Naive thymus-derived CD4-positive, alpha-beta T cell (primary cell): Measurements from ENCODE around the gene CA4. TPM values are rescaled to one million over a fixed set of nuclear protein-coding genes. Genes with fewer than 3 reads are reported as not detected.
A peak's percentile ranks its signal among the peaks of the same experiment; 100 is the strongest.
"Not testable (repeated sequence)": the region's sequence is repeated elsewhere in the genome, so short reads cannot be mapped to it uniquely, and the experiment has no call there.

Experiments used
- ATAC-seq: fragments of 150-1000 bp; cut with Tn5 transposase; 2 replicates; pipeline ENCODE4 v1.10.0; 2021; ENCODE audit warnings: mild to moderate bottlenecking, moderate library complexity
- CTCF ChIA-PET: fragments of 350-600 bp; sonication (Branson Sonifier 250); formaldehyde crosslinking; loops from one replicate; lab custom pipeline; 2021; ENCODE audit warnings: antibody characterized with exemption; lab: Charles Lee
- POLR2A ChIA-PET: fragments of 350-600 bp; sonication (Branson Sonifier 250); formaldehyde crosslinking; loops from one replicate; lab custom pipeline; 2021; ENCODE audit warnings: antibody characterized with exemption, inconsistent platforms; lab: Charles Lee
- DNase-seq, 9 donors: peaks; one replicate each; pipeline versions ENCODE4 v3.0.0 to v3.0.0-alpha.2; 2020 to 2022; ENCODE audit warnings: mixed read lengths in 1 of 9
- H3K27ac ChIP-seq: one replicate; pipeline ENCODE4 v1.7.0; 2013; ENCODE audit warnings: mild to moderate bottlenecking, low read depth, low read length, moderate library complexity
- H3K27me3 ChIP-seq, 2 donors: one replicate each; pipeline ENCODE4 v1.7.0; 2013; ENCODE audit warnings: low read length in 2 of 2, mild to moderate bottlenecking in 2 of 2, moderate library complexity in 2 of 2; ENCODE audit not compliant: control insufficient read depth in 2 of 2, insufficient read depth in 2 of 2
- H3K36me3 ChIP-seq, 3 experiments: 1 replicate in 2 of 3; 2 replicates in 1 of 3; pipeline ENCODE4 v1.7.0; 2013; ENCODE audit warnings: low read length in 3 of 3, mild to moderate bottlenecking in 3 of 3, moderate library complexity in 1 of 3; ENCODE audit not compliant: insufficient read depth in 3 of 3, control insufficient read depth in 2 of 3
- H3K4me1 ChIP-seq, 2 donors: one replicate each; pipeline ENCODE4 v1.7.0; 2013; ENCODE audit warnings: low read length in 2 of 2, mild to moderate bottlenecking in 2 of 2, moderate library complexity in 1 of 2; ENCODE audit not compliant: control insufficient read depth in 2 of 2, insufficient read depth in 2 of 2
- H3K4me3 ChIP-seq: 2 replicates; pipeline ENCODE4 v1.7.0; 2013; ENCODE audit warnings: mild to moderate bottlenecking, low read length
- H3K9me3 ChIP-seq, 3 experiments: 1 replicate in 2 of 3; 2 replicates in 1 of 3; pipeline ENCODE4 v1.7.0; 2013; ENCODE audit warnings: low read length in 3 of 3; ENCODE audit not compliant: control insufficient read depth in 2 of 3
- H3K27ac Mint-ChIP-seq, 9 donors: one replicate each; pipeline ENCODE4 v1.8.0; 2020 to 2022; ENCODE audit warnings: mixed read lengths in 9 of 9, mild to moderate bottlenecking in 8 of 9, moderate library complexity in 5 of 9, inconsistent platforms in 2 of 9
- H3K27me3 Mint-ChIP-seq, 5 donors: one replicate each; pipeline ENCODE4 v1.8.0; 2021 to 2022; ENCODE audit warnings: mixed read lengths in 5 of 5, mild to moderate bottlenecking in 1 of 5
- H3K36me3 Mint-ChIP-seq, 5 donors: one replicate each; pipeline ENCODE4 v1.8.0; 2020 to 2022; ENCODE audit warnings: mixed read lengths in 5 of 5, mild to moderate bottlenecking in 3 of 5, inconsistent platforms in 1 of 5
- H3K4me1 Mint-ChIP-seq, 7 donors: one replicate each; pipeline ENCODE4 v1.8.0; 2020 to 2022; ENCODE audit warnings: mixed read lengths in 7 of 7, mild to moderate bottlenecking in 3 of 7, inconsistent platforms in 1 of 7
- H3K4me3 Mint-ChIP-seq, 10 donors: one replicate each; pipeline ENCODE4 v1.8.0; 2020 to 2022; ENCODE audit warnings: mild to moderate bottlenecking in 10 of 10, mixed read lengths in 10 of 10, moderate library complexity in 6 of 10, inconsistent platforms in 2 of 10
- H3K9me3 Mint-ChIP-seq, 11 donors: one replicate each; pipeline ENCODE4 v1.8.0; 2020 to 2022; ENCODE audit warnings: mixed read lengths in 11 of 11, mild to moderate bottlenecking in 4 of 11, inconsistent platforms in 1 of 11, moderate library complexity in 1 of 11
- intact Hi-C, 2 donors: fragments of 100-400 bp; cut with micrococcal nuclease; formaldehyde crosslinking; loops; one replicate each; pipeline ENCODE4 v1.15.1; 2023
- polyA plus RNA-seq, 2 donors: library from polyadenylated mRNA; unstranded; fragments of 300-500 nt; fragmentation: Illumina TruSeq; gene quantifications; one replicate each; pipeline ENCODE4 v1.2.3, GENCODE V29; 2021
- total RNA-seq, 6 experiments: library from RNA in 5 of 6; stranded (reverse) in 5 of 6; gene quantifications; 1 replicate in 5 of 6; 2 replicates in 1 of 6; pipeline ENCODE4 v1.2.3 and lab custom pipeline; 2021 to 2026

Gene CA4
- total and polyA plus RNA-seq, 7 experiments from 2014 or later: not detected

DNA sequence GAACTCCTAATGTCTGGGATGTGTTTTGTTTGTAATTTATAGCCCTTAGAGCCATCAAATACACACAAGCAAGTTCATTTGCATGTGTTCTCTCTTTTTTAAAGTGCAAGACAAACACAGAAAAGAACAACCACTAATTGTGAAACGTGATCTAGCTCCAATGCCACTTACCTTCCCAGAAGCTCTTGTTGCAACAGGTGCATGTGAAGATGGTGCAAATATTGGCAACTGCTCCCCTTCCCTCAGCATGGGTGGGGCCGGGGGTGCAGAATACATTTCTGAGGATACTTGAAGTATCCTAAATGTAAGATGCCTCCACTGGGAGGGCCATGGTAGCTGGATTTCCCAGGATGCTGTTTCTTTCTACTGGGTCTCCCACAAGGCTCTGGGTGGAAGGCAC is 28.4 kb downstream of the CA4 start:
- H3K27me3 Mint-ChIP-seq, intact Hi-C loops, H3K4me1 Mint-ChIP-seq, H3K9me3 ChIP-seq, POLR2A ChIA-PET, H3K4me1 ChIP-seq, H3K27me3 ChIP-seq, H3K4me3 ChIP-seq, DNase-seq, ATAC-seq, H3K9me3 Mint-ChIP-seq, H3K27ac ChIP-seq, H3K4me3 Mint-ChIP-seq, CTCF ChIA-PET: not testable (repeated sequence)
- peaks cover 4 to 39% (median 13%) of the 10 kb centered on the region in 5 donors for H3K36me3 Mint-ChIP-seq
- peaks cover 0 to 28% (median 0%) of the 10 kb centered on the region in 3 experiments for H3K36me3 ChIP-seq
- peak overlapping the region in 1 of 9 donors; percentile 38 for H3K27ac Mint-ChIP-seq

- ATAC-seq, intact Hi-C loops: not testable (repeated sequence)
Observed at GRCh38 chr17:60180380-60180779, 30.6 kb downstream of the CA4 start.

GRCh38 chr17:60186372-60186771 is 36.6 kb downstream of the CA4 start:
- H3K4me1 Mint-ChIP-seq, H3K27me3 Mint-ChIP-seq, intact Hi-C loops, H3K27ac ChIP-seq, H3K4me3 ChIP-seq, H3K4me1 ChIP-seq, H3K9me3 Mint-ChIP-seq, DNase-seq, H3K4me3 Mint-ChIP-seq, CTCF ChIA-PET, POLR2A ChIA-PET, H3K27me3 ChIP-seq, ATAC-seq, H3K9me3 ChIP-seq: not testable (repeated sequence)
- H3K36me3 Mint-ChIP-seq: peaks cover 12 to 52% (median 21%) of the 10 kb centered on the region in 5 donors
- H3K27ac Mint-ChIP-seq: peak overlapping the region in 6 of 9 donors; percentile 28 to 67 (median 46)
- peaks cover 3 to 47% (median 4%) of the 10 kb centered on the region in 3 experiments for H3K36me3 ChIP-seq

More at GRCh38 chr17:60180380-60180779, 30.6 kb downstream of the CA4 start:
- H3K27ac ChIP-seq, H3K4me1 ChIP-seq, POLR2A ChIA-PET, CTCF ChIA-PET, H3K9me3 Mint-ChIP-seq, DNase-seq, H3K4me3 ChIP-seq, H3K27me3 Mint-ChIP-seq, H3K4me3 Mint-ChIP-seq, H3K4me1 Mint-ChIP-seq, H3K9me3 ChIP-seq, H3K27me3 ChIP-seq: not testable (repeated sequence)
- peaks cover 0 to 40% (median 0%) of the 10 kb centered on the region in 3 experiments for H3K36me3 ChIP-seq
- H3K36me3 Mint-ChIP-seq: peaks cover 4 to 44% (median 13%) of the 10 kb centered on the region in 5 donors
- H3K27ac Mint-ChIP-seq: peak overlapping the region in 1 of 9 donors; percentile 31

DNA sequence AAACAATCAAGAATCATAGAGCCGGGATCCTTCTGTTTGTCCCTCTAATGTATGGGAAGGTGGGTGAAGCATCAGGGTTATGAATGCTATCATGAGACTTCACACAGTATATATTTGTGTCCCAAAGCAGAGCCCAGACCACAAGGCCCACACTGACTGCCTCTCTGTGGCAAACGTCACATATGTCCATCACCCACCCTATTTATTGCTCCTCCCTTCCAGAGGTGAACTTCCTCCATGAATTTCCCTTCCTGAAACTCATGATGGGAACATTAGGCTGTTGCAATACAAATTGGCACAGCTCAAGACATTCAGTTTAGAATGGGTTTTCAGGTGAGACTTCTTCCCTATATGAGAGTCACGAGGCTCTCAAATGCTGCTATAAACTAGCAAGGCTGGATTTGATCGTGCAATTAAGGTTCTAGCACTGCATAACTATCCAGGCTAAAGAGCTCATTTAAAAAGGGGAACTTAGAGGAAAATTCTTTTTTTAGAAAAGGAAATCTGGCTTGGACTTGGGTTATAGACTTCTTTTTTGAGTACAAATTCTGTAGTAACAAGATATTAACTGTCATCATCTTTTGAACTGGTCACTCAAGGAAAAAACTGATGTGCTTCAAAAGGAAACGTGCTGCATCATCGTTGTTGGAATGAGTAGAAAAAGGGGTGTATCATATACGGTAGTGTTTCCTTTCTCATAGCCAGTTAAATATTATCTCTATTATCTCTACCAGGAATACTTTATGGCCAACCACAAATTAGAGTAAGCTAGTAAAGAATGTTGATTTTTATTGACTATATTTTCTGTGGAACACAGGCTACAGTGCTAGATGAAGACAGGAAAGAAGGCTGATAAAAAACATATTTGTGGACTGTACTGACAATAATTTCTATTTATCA is 37.3 kb downstream of the CA4 start:
- H3K4me1 ChIP-seq, DNase-seq, H3K4me3 ChIP-seq, H3K27ac ChIP-seq, H3K4me3 Mint-ChIP-seq, H3K27me3 ChIP-seq, CTCF ChIA-PET, intact Hi-C loops, H3K9me3 Mint-ChIP-seq, H3K4me1 Mint-ChIP-seq, H3K9me3 ChIP-seq, ATAC-seq, H3K27me3 Mint-ChIP-seq: not testable (repeated sequence)
- peaks cover 3 to 50% (median 4%) of the 10 kb centered on the region in 3 experiments for H3K36me3 ChIP-seq
- Mint-ChIP-seq H3K36me3 (peaks cover 9 to 48% (median 16%) of the 10 kb centered on the region in 5 donors), H3K27ac (peak overlapping the region in 4 of 9 donors; percentile 29 to 62 (median 46))
- POLR2A ChIA-PET: interaction anchor here (0.6 kb wide), 1 partner anchor 41 kb away, joined by 4 read pairs; no protein-coding TSS in a partner anchor

DNA sequence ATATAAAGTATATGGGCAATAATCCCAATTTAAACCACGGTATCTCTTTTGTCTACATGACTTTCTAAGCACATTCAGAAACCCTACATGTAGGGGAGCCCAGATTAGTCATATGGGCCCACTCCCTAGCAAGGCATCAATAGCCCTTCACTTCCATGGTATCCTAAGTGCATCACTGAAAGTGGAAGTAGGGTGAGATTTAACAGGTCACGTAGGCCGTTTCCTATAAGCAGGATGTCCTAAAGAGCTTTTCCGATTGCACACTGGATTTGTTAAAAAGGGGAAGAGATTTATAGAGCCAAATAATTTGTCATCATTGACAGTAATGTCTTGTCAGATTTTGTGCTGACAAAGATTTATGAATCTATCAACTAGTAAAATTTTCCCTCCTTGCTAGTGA is 39.0 kb downstream of the CA4 start:
- Histone ChIP-seq H3K36me3 (peaks cover 3 to 43% (median 4%) of the 10 kb centered on the region in 3 experiments), H3K27me3 (no peaks in the 10 kb centered on the region), H3K27ac (no peak overlapping the region), H3K4me1 (no peaks in the 10 kb centered on the region), H3K9me3 (no peaks in the 10 kb centered on the region), H3K4me3 (no peak overlapping the region)
- Mint-ChIP-seq H3K27ac (peak overlapping the region in 1 of 9 donors; percentile 19), H3K4me1 (peaks cover 0 to 6% (median 0%) of the 10 kb centered on the region in 7 donors), H3K27me3 (no peaks in the 10 kb centered on the region), H3K36me3 (peaks cover 4 to 51% (median 21%) of the 10 kb centered on the region in 5 donors), H3K9me3 (no peaks in the 10 kb centered on the region), H3K4me3 (no peak overlapping the region)
- no peak for DNase-seq
- CTCF ChIA-PET: no interaction called here
- POLR2A ChIA-PET: no interaction called here
- ATAC-seq: no peak
- intact Hi-C loops: no loop called here

DNA sequence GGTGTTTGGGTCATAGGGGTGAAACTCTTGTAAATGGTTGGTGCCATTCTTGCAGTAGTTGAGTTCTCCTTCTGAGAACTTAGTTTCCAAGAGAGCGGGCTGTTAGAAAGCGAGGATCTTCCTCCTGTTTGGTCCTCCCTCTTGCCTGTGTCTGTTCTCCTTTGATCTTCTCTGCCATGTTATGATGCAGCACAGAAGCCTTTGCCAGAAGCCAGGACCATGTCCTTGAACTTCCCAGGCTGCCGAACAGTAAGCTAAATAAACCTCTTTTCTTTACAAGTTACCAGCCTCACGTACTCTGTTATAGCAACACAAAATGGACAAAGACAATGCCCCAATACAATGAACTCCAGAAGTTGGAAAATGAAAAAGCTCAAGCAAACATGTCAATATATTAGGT is 40.3 kb downstream of the CA4 start:
- H3K4me1 ChIP-seq, H3K27me3 ChIP-seq, H3K9me3 ChIP-seq, H3K27ac ChIP-seq, H3K4me3 Mint-ChIP-seq, H3K4me1 Mint-ChIP-seq, H3K27me3 Mint-ChIP-seq, ATAC-seq, POLR2A ChIA-PET, CTCF ChIA-PET, intact Hi-C loops, H3K9me3 Mint-ChIP-seq, DNase-seq, H3K4me3 ChIP-seq: not testable (repeated sequence)
- H3K36me3 ChIP-seq: peaks cover 4 to 39% (median 4%) of the 10 kb centered on the region in 3 experiments
- H3K27ac Mint-ChIP-seq: peak overlapping the region in 1 of 9 donors; percentile 31
- peaks cover 12 to 64% (median 26%) of the 10 kb centered on the region in 5 donors for H3K36me3 Mint-ChIP-seq
